Adrenal gland (tissue), 12 donors: Measurements from ENCODE around the gene OPCML. TPM values are rescaled to one million over a fixed set of nuclear protein-coding genes. Genes with fewer than 3 reads are reported as not detected.

Experiments used
- DNase-seq, 7 donors: peaks; one replicate each; pipeline ENCODE4 v3.0.0-alpha.2; 2019 to 2020
- H3K27ac ChIP-seq, 5 donors: fragments of 200-600 bp; sonication (generic) in 4 of 5; 1 replicate in 3 of 5; 2 replicates in 2 of 5; pipeline versions ENCODE4 v1.5.1 to v1.8.0; 2016 to 2020; ENCODE audit warnings: mild to moderate bottlenecking in 1 of 5
- H3K27me3 ChIP-seq: fragments of 200-600 bp; 2 replicates; pipeline ENCODE4 v1.8.0; 2021
- H3K36me3 ChIP-seq, 2 donors: fragments of 200-600 bp; replicated peaks in 1 of 2; 1 replicate in 1 of 2; 2 replicates in 1 of 2; pipeline versions ENCODE4 v1.5.1 to v1.8.0; 2018 to 2022
- H3K4me1 ChIP-seq, 2 donors: fragments of 200-600 bp; replicated peaks in 1 of 2; 1 replicate in 1 of 2; 2 replicates in 1 of 2; pipeline versions ENCODE4 v1.5.1 to v1.8.0; 2018 to 2021
- H3K4me3 ChIP-seq, 4 donors: fragments of 200-600 bp; sonication (generic) in 3 of 4; one replicate each; pipeline ENCODE4 v1.5.1; 2016 to 2018
- H3K9me3 ChIP-seq, 3 donors: fragments of 200-600 bp; sonication (generic) in 1 of 3; replicated peaks in 1 of 3; 1 replicate in 2 of 3; 2 replicates in 1 of 3; pipeline versions ENCODE4 v1.5.1 to v1.8.0; 2016 to 2021
- POLR2A ChIP-seq, 2 donors: fragments of 450-650 bp; IDR thresholded peaks; one replicate each; pipeline ENCODE4 v1.6.1; 2017; ENCODE audit warnings: antibody characterized with exemption in 2 of 2, mild to moderate bottlenecking in 2 of 2, moderate library complexity in 1 of 2
- WGBS, 4 donors: extraction: QIAGEN DNeasy Blood & Tissue Kit in 2 of 4; methylation state at CpG; one replicate each; pipeline versions ENCODE4 v1.1.5 to v1.1.7; 2013 to 2017; 5-methylcytosine and 5-hydroxymethylcytosine counted together
- intact Hi-C, 2 donors: fragments of 100-400 bp; cut with DNase I; formaldehyde crosslinking; loops; one replicate each; pipeline versions ENCODE4 v1.14.1 to v1.15.0; 2022 to 2023
- polyA plus RNA-seq, 3 donors: library from polyadenylated mRNA; stranded (reverse); fragments of 200-250 nt in 2 of 3; fragments of 350-450 nt in 1 of 3; fragmentation: Illumina TruSeq in 1 of 3; extraction: RNeasy Lipid Tissue Mini Kit (QIAGEN cat#74804) in 1 of 3; gene quantifications; one replicate each; pipeline ENCODE4 v1.2.3, GENCODE V29; 2013 to 2014
- total RNA-seq, 9 donors: library from RNA; depleted of rRNA in 4 of 9; stranded (reverse); fragments of >200 nt in 4 of 9; fragments of 120-200 nt in 1 of 9; fragmentation: NEBNext Ultra II Directional in 1 of 9; extraction: Animal tissue kit (Norgen Biotek cat#: 25700) in 1 of 9; gene quantifications; one replicate each; pipeline versions ENCODE4 v1.1.0 to v1.2.4, GENCODE V29; 2013 to 2023
- TF ChIP-seq, protein P1 (sequence below), 6 experiments: fragments of 450-650 bp in 4 of 6; fragments of 200-600 bp in 2 of 6; sonication (generic) in 1 of 6; IDR thresholded peaks; 1 replicate in 5 of 6; 2 replicates in 1 of 6; pipeline versions ENCODE4 v1.5.1 to v1.8.0; 2016 to 2021; ENCODE audit warnings: antibody characterized with exemption in 6 of 6, mild to moderate bottlenecking in 2 of 6, moderate library complexity in 1 of 6
- donor health status: healthy with polysubstance abuse.
- donor health status: Bipolar disorder and iron deficiency.
- donor health status: DM: yes; HTN: yes; CAD: no.
- donor health status: DM: no; HTN: no; CAD: no.
- donor health status: DM: no; HTN: no; CAD: no.
- donor health status: DM: yes; HTN: yes; CAD: no.

The OPCML gene
- total and polyA plus RNA-seq, 12 donors = 0.10 to 5.5 (median 0.72) TPM; not detected in 5

DNA sequence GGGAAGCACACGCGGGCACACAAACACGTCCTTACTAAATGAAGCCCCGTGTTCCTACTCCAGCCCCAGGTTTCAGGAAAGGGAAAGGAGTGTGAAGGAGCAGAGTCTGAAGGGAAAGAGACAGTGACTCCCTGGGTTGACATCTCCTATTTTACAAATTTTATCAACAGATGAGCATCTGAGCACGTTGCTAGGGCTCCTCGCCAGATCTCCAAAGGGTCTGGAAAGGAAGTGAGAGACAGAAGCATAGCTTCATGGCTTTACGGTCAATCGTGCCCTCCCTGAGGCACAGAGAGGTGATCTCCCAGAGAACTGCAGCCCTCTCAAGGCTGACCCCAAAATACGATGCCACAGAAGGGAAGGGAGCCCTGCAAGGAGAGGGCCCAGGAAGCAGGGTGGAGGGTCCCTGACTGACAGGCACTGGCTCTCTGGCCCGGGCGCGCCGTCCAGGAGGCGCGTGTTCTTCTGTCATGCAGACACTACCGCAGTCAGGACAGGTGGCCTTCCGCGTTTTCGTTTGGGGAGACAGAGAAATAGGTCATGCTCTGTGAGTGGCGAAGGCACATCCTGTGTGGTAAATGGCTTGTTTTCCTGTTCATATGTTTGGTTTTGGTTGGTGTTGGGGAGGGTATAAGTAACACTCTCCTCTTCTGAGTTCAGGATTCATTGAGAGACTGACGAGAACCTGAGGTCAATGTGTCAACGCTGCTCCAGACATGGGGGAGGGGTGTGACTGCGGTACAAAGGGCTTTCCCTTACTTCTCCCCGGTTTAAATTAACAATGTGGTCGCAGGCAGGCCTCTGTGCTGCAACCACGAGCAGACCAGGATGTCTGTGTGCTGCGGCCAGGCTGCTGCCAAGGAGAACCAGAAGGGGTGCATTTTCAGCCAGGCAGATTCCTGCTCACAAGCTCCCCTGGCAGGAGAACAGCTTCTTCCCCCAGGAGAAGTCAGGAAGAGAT is 813.3 kb downstream of the OPCML start:
- H3K27me3 ChIP-seq = no peaks in the 10 kb centered on the region
- H3K4me1 ChIP-seq = no peaks in the 10 kb centered on the region
- no peak overlapping the region for H3K4me3 ChIP-seq
- intact Hi-C loops = no loop called here
- no peaks in the 10 kb centered on the region for H3K9me3 ChIP-seq
- no peaks in the 10 kb centered on the region for H3K36me3 ChIP-seq
- no peak overlapping the region for H3K27ac ChIP-seq
- WGBS, 4 donors = 66 to 74% (median 68%) methylated on average over 20 to 27 of the region's 27 CpGs
- peak in 1 of 7 donors; percentile 1 for DNase-seq
- TF ChIP-seq POLR2A (IDR thresholded peaks at IDR 0.05) = no peak
- TF ChIP-seq, protein P1, sequence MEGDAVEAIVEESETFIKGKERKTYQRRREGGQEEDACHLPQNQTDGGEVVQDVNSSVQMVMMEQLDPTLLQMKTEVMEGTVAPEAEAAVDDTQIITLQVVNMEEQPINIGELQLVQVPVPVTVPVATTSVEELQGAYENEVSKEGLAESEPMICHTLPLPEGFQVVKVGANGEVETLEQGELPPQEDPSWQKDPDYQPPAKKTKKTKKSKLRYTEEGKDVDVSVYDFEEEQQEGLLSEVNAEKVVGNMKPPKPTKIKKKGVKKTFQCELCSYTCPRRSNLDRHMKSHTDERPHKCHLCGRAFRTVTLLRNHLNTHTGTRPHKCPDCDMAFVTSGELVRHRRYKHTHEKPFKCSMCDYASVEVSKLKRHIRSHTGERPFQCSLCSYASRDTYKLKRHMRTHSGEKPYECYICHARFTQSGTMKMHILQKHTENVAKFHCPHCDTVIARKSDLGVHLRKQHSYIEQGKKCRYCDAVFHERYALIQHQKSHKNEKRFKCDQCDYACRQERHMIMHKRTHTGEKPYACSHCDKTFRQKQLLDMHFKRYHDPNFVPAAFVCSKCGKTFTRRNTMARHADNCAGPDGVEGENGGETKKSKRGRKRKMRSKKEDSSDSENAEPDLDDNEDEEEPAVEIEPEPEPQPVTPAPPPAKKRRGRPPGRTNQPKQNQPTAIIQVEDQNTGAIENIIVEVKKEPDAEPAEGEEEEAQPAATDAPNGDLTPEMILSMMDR (IDR thresholded peaks at IDR 0.05) = no peak

DNA sequence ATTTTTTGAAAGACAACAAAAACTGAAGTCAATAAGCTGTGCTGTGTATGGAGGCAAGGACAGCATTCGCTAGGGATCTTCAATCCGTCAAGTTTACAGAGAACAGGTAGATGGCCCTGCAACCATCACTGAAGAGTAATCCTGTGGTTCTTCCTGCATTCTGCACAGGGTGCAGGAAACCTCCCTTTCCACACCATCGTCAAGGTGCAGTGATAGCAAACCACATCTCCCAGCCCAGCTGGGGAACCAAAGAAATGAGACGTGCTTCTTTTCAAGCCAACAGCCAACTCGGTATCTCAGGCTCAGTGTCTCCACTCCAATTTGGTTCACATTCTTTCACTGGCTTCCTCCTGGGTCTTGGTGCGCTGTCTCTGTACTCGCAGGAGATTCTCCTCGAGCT is 814.5 kb downstream of the OPCML start:
- H3K4me1 ChIP-seq = no peaks in the 10 kb centered on the region
- H3K9me3 ChIP-seq = no peaks in the 10 kb centered on the region
- intact Hi-C loops = no loop called here
- H3K27ac ChIP-seq = no peak overlapping the region
- no peak overlapping the region for H3K4me3 ChIP-seq
- WGBS, 4 donors = 83 to 89% (median 86%) methylated on average over 8 of the region's 8 CpGs
- H3K27me3 ChIP-seq = no peaks in the 10 kb centered on the region
- no peaks in the 10 kb centered on the region for H3K36me3 ChIP-seq
- DNase-seq = no peak
- TF ChIP-seq POLR2A (IDR thresholded peaks at IDR 0.05) = no peak
- TF ChIP-seq, protein P1 (IDR thresholded peaks at IDR 0.05) = no peak

DNA sequence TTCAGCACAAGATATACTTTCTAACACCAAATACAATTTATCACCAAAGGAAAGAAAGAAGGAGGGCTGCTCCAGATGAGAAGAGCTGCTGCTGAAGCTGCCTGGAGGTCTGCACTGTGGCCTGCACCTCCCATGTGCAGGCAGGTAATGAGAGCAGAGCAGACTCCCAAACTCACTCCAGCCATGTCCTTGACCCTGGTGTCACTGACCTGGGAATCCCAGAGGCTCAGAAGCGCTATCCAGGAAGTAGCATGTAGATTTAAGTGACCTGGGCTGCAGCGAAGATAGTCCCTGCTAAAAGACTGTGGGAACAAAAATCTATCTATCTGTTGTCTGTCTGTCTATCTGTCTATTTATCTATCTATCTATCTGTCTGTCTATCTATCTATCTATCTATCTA is 816.3 kb downstream of the OPCML start:
- TF ChIP-seq POLR2A (IDR thresholded peaks at IDR 0.05) = no peak
- TF ChIP-seq, protein P1 (IDR thresholded peaks at IDR 0.05) = no peak
- H3K27me3 ChIP-seq = no peaks in the 10 kb centered on the region
- intact Hi-C loops = no loop called here

DNA sequence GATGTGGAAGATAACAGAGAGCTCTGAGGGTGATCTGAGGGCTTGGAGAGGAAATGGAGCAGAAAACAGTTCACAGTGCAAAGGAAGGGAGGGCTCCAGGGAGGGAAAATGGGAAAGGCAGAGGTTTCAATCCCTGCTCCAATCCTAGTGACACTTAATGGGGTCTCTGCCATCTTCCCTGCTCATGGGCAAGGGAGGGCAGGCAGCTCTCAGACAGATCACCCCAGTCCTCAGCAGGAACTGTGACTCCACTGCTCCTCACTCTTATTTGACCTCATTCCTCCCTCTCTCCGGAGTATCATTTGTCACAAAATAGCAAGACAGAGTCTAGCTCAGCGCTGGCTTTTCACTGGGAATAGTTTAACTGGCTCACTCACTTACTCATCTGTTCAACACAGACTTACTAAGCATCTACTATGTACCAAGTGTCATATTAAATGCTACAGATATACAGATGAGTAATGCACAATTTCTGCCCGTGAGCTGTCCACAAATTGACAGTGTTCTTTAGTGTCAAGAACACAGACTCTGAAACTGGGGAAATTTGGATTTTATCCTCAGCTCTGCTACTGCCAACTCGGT is 817.4 kb downstream of the OPCML start:
- no peaks in the 10 kb centered on the region for H3K27me3 ChIP-seq
- H3K4me3 ChIP-seq = no peak overlapping the region
- intact Hi-C loops = no loop called here
- H3K36me3 ChIP-seq = no peaks in the 10 kb centered on the region
- TF ChIP-seq, protein P1 (IDR thresholded peaks at IDR 0.05) = no peak
- no peak for TF ChIP-seq POLR2A (IDR thresholded peaks at IDR 0.05)
- H3K9me3 ChIP-seq = no peaks in the 10 kb centered on the region
- H3K27ac ChIP-seq = no peak overlapping the region
- H3K4me1 ChIP-seq = no peaks in the 10 kb centered on the region
- WGBS, 4 donors = 69 to 80% (median 77%) methylated on average over 4 of the region's 4 CpGs
- DNase-seq = no peak

More for the DNA sequence above, 816.3 kb downstream of the OPCML start:
- no peak for DNase-seq
- Histone ChIP-seq H3K9me3 (no peaks in the 10 kb centered on the region), H3K4me1 (no peaks in the 10 kb centered on the region), H3K4me3 (no peak overlapping the region), H3K36me3 (no peaks in the 10 kb centered on the region), H3K27ac (no peak overlapping the region)
- 80 to 94% (median 88%) methylated on average over 2 of the region's 2 CpGs for WGBS, 4 donors
